SK-N-SH (cell line): ENCODE data around the gene PLIN4.

Source experiments
- CTCF ChIP-seq: fragments of 200-600 bp; sonication (generic); IDR thresholded peaks from 2 replicates; pipeline ENCODE4 v1.6.1; 2017; ENCODE audit warnings: antibody characterized with exemption, mild to moderate bottlenecking, moderate library complexity
- EP300 ChIP-seq, 2 experiments: IDR thresholded peaks; 2 replicates each; pipeline versions ENCODE4 v1.4.0 to v1.6.1; 2012; ENCODE audit warnings: borderline replicate concordance in 1 of 2, low read depth in 1 of 2, low read length in 1 of 2
- FOXJ3 ChIP-seq: sonication (generic); formaldehyde crosslinking; IDR thresholded peaks from 2 replicates; pipeline ENCODE4 v1.5.1; 2020; ENCODE audit warnings: mild to moderate bottlenecking, missing genetic modification reagents
- GABPA ChIP-seq: IDR thresholded peaks from 2 replicates; pipeline ENCODE4 v1.4.0; 2012; ENCODE audit warnings: low read depth, mild to moderate bottlenecking
- POLR2AphosphoS5 ChIP-seq: IDR thresholded peaks from 2 replicates; pipeline ENCODE4 v1.6.1; 2012; ENCODE audit warnings: low read depth, low read length
- RCOR1 ChIP-seq: fragments of 150-350 bp; IDR thresholded peaks from 2 replicates; pipeline ENCODE4 v1.6.1; 2017; ENCODE audit warnings: antibody characterized with exemption, low read length
- SMC3 ChIP-seq: IDR thresholded peaks from 2 replicates; pipeline ENCODE4 v1.6.1; 2012; ENCODE audit warnings: low read depth, low read length, improper control_type of control experiment
- TF ChIP-seq, protein P1 (sequence below): fragments of 150-350 bp; IDR thresholded peaks from 2 replicates; pipeline ENCODE4 v1.6.1; 2017; ENCODE audit warnings: antibody characterized with exemption, low read length, low read depth, borderline replicate concordance
- TF ChIP-seq, protein P2 (sequence below): IDR thresholded peaks from 2 replicates; pipeline ENCODE4 v1.6.1; 2012; ENCODE audit warnings: mild to moderate bottlenecking, low read depth, low read length, moderate library complexity

DNA sequence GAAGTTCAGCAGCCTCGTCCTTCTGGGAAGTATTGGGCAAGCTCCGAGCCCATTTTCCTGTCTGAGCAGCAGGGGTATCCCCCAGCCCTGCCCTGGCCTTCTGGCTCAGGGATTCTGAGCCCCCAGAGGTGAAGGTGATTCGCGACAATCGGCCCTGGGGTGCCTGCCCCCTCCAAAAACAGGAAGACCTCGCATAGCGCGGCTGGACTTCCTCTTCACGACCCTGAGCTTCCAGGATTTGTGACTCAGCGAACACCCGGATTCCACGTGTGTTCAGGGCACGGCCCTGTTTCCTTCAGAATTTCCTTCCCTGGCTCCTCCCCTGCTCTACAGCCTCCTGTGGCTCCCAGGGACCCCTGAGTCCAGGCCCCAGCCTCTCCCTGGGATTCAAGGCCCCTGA lies 41.3 kb upstream of the PLIN4 start, which contains the start of gene SEMA6B:
- TF ChIP-seq RCOR1 (no peak), EP300 (IDR thresholded peaks at IDR 0.05; ENCODE audit: borderline replicate concordance in 1 of 2, low read depth in 1 of 2, low read length in 1 of 2) (no peak), SMC3 (no peak), GABPA (no peak), POLR2AphosphoS5 (no peak), FOXJ3 (no peak), CTCF (no peak)
- TF ChIP-seq, protein P1, sequence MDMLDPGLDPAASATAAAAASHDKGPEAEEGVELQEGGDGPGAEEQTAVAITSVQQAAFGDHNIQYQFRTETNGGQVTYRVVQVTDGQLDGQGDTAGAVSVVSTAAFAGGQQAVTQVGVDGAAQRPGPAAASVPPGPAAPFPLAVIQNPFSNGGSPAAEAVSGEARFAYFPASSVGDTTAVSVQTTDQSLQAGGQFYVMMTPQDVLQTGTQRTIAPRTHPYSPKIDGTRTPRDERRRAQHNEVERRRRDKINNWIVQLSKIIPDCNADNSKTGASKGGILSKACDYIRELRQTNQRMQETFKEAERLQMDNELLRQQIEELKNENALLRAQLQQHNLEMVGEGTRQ, result no peak
- TF ChIP-seq, protein P2, sequence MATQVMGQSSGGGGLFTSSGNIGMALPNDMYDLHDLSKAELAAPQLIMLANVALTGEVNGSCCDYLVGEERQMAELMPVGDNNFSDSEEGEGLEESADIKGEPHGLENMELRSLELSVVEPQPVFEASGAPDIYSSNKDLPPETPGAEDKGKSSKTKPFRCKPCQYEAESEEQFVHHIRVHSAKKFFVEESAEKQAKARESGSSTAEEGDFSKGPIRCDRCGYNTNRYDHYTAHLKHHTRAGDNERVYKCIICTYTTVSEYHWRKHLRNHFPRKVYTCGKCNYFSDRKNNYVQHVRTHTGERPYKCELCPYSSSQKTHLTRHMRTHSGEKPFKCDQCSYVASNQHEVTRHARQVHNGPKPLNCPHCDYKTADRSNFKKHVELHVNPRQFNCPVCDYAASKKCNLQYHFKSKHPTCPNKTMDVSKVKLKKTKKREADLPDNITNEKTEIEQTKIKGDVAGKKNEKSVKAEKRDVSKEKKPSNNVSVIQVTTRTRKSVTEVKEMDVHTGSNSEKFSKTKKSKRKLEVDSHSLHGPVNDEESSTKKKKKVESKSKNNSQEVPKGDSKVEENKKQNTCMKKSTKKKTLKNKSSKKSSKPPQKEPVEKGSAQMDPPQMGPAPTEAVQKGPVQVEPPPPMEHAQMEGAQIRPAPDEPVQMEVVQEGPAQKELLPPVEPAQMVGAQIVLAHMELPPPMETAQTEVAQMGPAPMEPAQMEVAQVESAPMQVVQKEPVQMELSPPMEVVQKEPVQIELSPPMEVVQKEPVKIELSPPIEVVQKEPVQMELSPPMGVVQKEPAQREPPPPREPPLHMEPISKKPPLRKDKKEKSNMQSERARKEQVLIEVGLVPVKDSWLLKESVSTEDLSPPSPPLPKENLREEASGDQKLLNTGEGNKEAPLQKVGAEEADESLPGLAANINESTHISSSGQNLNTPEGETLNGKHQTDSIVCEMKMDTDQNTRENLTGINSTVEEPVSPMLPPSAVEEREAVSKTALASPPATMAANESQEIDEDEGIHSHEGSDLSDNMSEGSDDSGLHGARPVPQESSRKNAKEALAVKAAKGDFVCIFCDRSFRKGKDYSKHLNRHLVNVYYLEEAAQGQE, result no peak
